GM21723 (cell line): Measurements from ENCODE around the gene CDK5R2.
A peak's percentile ranks its signal among the peaks of the same experiment; 100 is the strongest.
"Not testable (repeated sequence)": the region's sequence is repeated elsewhere in the genome, so short reads cannot be mapped to it uniquely, and the experiment has no call there.

Source experiments
- ATAC-seq: cut with Tn5 transposase; IDR thresholded peaks from one replicate; pipeline ENCODE4 v1.9.1; 2021; ENCODE audit warnings: mild to moderate bottlenecking, moderate library complexity; ENCODE audit not compliant: unreplicated experiment

CDK5R2 gene

DNA sequence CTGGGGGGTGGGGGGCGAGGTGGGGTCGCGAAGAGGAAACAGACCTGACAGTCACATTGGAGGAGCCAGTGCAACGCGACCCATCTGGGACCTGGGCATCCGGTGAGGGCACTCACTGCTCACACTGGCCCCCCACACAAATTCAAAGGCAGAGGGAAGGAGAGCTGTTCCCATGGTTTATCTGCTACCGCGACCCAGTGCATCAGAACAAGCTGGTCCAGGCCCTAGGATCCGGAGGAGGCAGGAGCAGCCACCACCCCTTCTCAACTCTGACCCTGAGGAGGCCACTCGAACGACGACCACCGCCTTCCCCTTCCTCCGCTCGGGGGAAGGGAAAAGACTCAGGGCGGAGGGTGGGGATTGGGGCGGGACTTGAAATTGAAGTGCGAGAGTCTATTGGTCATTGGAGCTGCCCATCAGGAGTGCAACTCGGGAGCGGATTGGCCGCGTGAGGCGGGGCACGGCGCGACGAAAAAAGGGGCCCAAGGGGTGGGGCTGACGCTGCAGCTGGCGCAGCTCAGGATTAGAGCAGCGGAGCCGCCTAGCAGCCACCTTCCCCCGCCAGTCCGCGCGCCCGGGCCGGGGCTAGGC lies at the start of gene CDK5R2:
CDK5R2 (plus strand) TSS at position 526 of the 591 bp plus-strand sequence. CDS start 155 bp downstream, outside the sequence.
- peak; percentile 98 for ATAC-seq

DNA sequence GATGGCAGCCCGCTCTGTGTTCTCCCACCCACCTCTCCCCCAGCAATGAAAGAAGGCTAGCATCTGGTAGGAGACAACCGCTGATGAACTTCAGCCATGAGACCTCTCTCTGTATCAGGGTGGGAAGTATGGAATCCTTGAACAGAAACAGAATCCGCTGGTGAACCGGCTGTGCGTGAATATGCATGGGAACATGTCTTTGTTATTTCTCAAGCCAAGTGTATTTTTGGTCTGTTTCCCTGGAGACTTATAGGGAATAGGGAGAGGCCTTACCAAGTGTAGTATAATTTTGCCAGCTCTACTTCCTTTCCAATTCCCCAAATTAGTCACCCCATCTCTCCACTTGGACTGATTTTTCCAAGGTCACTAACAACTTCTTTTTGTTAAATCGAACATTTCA lies 48.7 kb upstream of the CDK5R2 start:
- ATAC-seq, result no peak

DNA sequence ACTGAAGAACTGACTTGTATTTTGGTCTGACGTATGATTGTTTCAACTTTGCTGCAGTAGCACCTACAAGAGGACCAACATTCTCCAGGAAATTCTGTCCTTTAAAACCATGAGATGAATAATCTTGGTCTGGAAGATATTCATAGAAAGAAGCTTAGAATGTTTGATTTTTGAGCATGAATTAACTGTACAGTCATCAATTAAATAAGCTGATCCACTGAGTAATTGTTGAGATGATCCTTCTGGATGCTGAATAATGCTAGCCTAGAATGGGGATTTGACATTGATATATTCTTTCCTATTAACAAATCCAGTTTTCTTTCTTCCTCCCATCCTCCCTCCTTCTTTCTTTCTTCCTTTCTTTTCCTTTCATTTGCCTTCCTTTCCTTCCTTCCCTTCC lies 39.0 kb upstream of the CDK5R2 start:
- ATAC-seq, result no peak

DNA sequence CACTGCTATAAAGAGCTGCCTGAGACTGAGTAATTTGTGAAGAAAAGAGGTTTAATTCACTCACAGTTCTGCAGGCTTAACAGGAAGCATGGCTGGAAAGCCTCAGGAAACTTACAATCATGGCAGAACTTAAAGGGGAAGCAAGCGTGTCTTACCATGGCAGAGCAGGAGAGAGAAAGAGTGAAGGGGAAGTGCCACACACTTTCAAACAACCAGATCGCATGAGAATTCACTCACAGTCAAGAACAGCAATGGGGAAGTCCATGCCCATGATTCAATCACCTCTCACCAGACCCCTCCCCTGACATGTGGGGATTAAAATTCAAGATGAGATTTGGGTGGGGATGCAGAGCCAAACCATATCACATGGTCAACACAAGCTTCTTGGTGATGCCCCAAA lies 34.7 kb upstream of the CDK5R2 start:
- no peak for ATAC-seq

DNA sequence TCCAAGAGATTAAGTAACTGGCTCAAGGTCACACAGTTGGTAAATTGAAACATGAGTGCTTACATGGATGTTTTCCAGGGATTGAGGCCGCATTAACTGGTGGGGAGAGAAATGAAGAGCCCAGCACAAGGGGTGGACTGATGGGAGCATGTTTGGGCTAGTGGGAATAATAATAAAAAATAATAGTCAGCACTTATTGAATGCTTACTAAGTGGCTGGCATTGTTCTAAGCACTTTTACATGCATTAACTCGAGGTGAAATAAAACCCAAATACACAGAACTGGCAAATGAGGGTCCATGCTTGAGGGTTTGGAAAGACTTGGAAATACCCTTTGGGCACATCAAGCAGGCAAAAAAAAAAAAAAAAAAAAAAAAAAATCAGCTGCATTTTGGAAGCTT lies 34.0 kb upstream of the CDK5R2 start:
- ATAC-seq, result no peak

DNA sequence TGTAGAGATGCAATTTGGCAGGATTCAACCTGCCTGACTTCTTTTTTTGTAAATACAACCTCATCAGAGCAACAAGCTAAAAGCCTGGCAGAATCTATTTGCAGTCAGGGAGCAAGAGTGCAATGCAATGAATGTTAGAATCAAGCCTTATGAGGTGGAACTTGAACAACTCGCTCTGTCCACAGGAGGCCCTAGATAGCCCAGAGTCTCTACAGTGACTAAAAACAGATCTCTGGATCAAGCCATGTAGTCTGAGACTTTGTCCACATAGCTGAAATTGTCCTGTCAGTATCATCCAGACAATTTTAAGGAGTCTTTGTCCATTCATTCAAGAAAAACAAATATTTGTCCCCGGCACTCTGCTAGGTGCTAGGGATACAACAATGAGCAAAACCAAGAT lies 32.0 kb upstream of the CDK5R2 start:
- ATAC-seq, result no peak

DNA sequence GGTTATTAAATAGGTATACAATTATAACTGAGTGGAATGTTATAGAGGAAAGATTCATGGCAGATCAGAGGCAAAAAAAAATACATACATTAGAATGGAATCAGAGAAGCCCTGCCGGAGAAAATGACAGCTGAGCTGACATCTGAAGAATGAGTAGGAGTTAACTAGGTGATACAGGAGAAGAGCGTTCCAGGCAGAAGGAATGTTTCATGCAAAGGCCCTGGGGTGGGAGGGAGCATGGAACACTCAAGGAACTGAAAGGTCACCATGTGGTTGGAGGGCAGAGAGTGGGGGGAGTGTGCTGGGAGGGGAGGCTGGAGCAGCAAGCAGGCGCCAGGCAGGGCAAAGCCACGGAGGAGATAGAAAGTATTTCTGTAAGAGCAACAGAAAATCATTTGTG lies 31.6 kb upstream of the CDK5R2 start:
- ATAC-seq, result no peak

DNA sequence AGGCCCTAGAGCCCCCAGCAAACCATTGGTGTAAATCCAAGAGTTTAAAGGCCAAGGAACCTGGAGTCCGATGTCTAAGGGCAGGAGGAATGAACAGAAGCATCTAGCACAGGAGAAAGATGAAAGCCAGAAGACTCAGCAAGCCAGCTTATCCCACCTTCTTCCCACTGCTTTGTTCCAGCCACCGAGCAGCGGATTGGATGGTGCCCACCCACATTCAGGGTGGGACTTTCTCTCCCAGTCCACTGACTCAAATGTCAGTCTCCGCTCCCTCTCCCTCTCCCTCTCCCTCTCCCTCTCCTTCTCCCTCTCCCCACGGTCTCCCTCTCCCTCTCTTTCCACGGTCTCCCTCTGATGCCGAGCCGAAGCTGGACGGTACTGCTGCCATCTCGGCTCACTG lies 29.0 kb upstream of the CDK5R2 start:
- ATAC-seq, result not testable (repeated sequence)

DNA sequence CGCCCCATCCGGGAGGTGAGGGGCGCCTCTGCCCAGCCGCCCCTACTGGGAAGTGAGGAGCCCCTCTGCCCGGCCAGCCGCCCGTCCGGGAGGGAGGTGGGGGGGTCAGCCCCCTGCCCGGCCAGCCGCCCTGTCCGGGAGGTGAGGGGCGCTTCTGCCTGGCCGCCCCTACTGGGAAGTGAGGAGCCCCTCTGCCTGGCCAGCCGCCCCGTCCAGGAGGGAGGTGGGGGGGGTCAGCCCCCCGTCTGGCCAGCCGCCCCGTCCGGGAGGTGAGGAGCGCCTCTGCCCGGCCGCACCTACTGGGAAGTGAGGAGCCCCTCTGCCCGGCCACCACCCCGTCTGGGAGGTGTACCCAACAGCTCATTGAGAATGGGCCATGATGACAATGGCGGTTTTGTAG lies 27.7 kb upstream of the CDK5R2 start:
- ATAC-seq, result not testable (repeated sequence)

DNA sequence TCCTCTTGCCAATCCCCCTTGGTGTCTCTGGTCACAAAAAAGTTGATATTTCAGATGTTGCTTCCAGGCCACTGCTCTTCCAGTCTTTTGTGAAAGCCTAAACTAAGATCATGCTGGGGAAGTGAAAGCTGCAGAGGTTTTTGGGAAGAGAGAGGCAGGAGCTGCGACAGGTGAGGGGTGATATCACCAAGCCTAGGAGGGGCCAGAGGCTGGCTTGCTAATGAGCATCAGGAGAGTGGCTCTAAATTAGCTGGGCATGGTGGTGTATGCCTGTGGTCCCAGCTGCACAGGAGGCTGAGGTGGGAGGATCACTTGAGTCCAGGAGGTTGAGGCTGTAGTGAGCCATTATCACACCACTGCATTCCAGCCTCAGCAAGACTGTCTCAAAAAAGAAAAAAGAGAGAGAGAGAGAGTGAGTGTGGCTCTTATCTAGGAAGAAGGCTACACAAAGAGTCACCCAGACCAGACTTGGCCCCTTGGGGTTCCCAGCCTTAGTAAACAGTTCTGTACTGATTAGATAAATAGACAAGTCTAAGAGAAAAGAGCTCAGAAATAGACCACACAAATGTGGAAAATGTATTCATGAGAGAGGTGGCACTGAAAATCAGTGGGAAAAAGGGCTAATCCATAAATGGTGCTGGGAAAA lies 14.6 kb upstream of the CDK5R2 start:
- ATAC-seq, result no peak

DNA sequence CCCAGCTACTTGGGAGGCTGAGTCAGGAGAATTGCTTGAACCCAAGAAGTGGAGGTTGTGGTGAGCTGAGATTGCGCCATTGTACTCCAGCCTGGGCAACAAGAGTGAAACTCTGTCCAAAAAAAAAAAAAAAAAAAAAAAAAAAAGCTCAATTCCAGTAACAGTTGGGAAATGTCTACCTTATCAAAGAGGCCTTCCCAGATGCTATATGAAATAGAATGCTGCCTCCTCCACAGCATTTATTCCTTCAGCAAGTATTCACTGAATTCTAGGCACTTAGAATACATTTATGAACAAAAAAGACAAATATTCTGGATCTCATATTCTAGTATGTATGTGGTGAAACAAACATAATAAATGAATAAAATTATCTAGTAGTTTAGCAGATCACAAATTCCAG lies 12.8 kb upstream of the CDK5R2 start:
- ATAC-seq, result no peak

DNA sequence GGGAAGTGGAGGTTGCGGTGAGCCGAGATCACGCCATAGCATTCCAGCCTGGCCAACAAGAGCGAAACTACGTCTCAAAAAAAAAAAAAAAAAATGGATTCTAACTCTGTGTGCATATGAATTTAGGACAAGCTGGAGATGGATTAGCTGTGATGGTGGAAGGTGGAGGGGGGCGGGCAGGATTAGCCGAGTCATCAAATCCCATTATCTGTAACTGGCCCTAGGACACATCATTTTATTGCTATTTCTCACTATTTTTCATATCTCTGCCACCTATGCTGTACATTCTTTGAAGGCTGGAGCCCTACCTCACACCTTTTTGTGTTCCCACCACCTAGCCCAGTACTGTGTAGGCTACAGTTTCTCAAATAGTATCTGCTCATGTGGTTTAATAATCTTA lies 7.3 kb upstream of the CDK5R2 start:
- ATAC-seq, result no peak

DNA sequence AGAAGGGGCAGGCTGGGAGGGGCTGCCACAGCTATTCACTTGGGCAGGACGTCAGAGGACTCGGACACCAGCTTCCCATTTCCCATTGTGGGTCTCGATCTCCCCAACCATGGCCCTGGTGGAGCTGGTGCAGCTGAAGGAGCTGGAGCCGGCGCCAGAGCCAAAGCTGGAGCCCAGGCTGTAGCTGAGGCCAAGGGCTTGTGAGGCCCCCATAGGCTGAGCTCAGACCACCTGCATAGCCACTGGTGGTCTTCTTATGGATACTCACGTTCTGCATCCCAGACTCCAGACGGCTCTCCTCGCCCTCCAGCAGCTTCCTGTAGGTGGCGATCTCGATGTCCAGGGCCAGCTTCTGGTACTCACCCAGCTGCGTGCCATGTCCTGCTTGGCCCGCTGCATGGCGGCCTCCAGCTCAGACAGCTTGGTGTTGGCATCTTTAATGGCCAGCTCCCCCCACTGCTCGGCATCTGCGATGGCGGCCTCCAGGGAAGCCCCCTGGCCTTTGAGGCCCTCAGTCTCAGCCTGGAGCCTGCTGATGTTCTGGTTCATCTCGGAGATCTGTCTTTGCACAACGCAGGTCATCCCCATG lies 6.0 kb upstream of the CDK5R2 start:
- no peak for ATAC-seq

DNA sequence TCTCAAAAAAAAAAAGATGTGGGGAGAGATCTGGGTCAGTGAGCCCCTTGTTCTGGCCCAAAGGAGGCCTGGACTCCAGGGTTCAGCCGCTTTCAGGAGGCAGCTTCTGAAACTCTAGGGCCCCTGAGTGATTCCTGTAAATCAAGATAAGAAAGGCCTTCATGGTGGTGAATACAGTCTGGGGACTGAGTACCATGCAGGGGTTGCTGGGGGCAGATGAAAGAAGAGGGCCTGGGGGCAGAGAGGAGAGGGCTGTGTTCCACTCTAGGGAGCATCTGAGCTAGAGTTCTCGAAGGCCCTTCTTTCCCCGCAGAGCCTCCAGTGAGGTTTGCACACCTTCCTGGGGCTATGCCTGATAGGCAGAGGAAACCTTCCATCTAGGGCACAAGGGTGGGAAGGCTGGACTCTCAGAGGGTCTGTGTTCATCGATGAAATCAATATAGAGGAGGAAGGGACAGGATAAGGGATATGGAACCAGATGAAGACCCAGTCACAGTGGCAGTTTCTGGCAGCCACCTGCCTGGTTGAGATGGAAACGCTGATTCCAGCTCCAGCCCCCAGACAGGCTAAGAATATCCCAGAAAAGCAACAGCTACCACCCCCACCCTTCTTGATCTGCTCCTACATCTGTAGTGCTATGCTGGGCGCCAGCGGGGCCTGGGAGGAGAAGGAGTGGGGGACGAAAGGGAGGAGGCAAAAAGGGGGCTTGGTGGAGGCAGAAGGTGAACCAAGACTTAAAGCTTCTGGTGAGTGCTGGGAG lies 4.7 kb upstream of the CDK5R2 start:
- ATAC-seq, result no peak

DNA sequence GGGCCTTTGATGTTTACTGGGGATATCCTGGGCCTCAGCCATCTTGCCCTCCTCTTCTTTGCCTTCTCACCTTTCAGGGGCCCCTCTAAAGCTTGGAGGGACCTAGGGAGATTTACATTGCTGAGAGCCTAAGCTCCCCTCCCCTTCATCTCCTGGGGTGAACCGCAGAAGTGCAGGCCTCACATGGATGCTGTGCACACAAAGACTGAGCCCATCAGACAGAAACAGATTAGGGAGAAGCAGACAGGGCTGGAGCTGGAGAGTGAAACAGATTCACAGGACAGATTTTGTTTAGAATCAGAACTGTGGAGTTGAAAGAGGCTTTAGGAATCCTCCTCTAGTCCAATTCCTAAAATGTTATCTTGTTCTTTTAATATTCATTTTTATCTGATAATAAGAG lies 3.4 kb upstream of the CDK5R2 start:
- ATAC-seq, result no peak

DNA sequence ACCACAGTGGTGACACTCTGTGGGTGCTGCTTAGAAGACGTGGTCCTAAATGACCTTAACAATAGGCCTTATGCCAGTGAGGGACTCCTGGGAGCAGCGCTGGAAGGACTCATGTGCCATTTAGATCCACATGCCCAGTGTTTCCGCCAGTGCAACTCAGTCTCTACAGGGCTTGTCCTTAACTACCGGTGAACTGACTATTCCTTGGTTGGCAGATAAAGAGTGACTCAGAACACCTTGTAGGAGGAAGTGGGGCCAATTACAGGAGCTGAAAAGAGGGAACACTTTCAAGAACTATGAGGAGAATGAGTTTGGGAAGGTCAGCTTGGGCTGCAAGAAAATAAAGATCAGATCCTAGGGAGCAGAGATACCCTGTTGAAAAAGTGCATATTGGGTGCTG lies 1.8 kb upstream of the CDK5R2 start:
- ATAC-seq, result no peak

DNA sequence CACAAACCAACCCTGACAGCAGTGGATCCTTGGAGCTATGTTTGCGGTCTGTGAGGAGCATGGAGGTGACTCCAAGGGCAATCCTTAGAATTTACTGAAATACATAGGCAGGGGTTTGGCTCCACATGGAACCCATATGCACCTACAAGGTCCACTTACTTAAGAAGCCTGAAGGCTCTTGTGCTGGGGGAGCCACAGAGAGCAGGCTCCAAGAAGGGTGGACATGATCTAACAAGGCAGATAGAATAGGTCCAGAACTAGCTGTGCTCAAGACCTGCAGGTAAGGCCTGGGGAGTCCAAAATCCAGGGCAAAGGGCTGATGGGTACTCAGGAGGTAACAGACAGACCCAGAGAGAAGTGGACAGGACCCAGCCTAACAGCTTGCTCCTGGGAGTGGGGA lies 1.2 kb upstream of the CDK5R2 start:
- ATAC-seq, result no peak

DNA sequence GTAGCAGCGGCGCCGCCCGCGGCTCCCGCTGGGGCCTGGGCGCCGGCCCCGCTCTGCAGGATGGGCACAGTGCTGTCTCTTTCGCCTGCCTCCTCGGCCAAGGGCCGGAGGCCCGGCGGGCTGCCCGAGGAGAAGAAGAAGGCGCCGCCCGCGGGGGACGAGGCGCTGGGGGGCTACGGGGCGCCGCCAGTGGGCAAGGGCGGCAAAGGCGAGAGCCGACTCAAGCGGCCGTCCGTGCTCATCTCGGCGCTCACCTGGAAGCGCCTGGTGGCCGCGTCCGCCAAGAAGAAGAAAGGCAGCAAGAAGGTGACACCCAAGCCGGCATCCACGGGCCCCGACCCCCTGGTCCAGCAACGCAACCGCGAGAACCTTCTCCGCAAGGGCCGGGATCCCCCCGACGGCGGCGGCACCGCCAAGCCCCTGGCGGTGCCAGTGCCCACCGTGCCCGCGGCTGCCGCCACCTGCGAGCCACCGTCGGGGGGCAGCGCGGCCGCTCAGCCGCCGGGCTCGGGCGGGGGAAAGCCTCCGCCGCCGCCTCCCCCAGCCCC lies 369 bp downstream of the CDK5R2 start:
- no peak for ATAC-seq

DNA sequence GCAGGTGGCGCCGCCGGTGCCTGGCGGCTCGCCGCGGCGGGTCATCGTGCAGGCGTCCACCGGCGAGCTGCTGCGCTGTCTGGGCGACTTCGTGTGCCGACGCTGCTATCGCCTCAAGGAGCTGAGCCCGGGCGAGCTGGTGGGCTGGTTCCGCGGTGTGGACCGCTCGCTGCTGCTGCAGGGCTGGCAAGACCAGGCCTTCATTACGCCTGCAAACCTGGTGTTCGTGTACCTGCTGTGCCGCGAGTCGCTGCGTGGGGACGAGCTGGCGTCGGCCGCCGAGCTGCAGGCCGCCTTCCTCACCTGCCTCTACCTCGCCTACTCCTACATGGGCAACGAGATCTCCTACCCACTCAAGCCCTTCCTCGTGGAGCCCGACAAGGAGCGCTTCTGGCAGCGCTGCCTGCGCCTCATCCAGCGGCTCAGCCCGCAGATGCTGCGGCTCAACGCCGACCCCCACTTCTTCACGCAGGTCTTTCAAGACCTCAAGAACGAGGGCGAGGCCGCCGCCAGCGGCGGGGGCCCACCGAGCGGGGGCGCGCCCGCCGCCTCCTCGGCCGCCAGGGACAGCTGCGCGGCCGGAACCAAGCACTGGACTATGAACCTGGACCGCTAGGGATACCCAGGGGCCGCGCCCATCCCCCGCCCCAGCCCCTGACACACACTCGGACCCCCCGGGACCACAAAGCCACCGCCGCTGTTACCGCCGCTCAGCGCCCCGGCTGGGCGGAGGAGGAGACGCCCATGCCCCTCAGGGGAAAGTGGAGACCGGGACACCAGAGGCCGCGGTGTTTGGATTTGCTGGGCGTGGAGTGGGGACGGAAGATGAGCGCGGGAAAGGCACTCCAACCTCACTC lies 1.1 kb downstream of the CDK5R2 start:
- no peak for ATAC-seq

DNA sequence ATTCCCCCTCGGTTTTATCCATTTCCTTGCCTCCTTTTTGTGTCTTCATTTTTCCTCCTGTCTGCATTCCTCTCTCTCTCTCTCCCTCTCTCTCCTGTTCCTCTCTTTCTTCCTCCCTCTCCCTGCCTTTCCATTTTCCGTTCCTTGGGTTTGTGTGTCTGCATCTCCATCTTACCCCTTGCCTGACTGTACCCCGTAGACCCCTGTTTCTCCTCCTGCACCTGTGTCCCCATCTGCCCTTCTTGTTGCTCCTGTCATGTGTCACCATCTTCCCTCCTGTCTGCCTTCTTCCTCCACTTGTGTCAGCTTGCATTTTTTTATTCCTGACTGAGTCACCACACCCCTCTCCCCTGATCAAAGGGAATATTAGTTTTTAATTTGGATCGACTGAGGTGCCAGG lies 1.8 kb downstream of the CDK5R2 start:
- ATAC-seq, result no peak
